MCF 10A (cell line): Measurements from ENCODE around the gene SNTB2. TPM values are rescaled to one million over a fixed set of nuclear protein-coding genes. Genes with fewer than 3 reads are reported as not detected.

ENCODE experiments used
- BruUV-seq: library from RNA; stranded (reverse); fragments of 400-500 nt; replicated peaks from 2 replicates; lab custom pipeline; 2021; lab: Mats Ljungman, UMichigan
- CTCF ChIA-PET: fragments of 300-600 bp; sonication (Branson Sonifier 250); formaldehyde crosslinking; extraction: SDS; loops from one replicate; lab custom pipeline; 2021; ENCODE audit warnings: antibody characterized with exemption, inconsistent platforms; lab: Yijun Ruan, JAX
- POLR2A ChIA-PET: fragments of 300-600, 350-650 bp; sonication (Branson Sonifier 250); formaldehyde crosslinking; extraction: SDS; loops from one replicate; lab custom pipeline; 2020; ENCODE audit warnings: antibody characterized with exemption, inconsistent platforms; lab: Yijun Ruan, JAX
- DNase-seq: peaks from one replicate; pipeline ENCODE4 v3.0.0-alpha.2; 2018; ENCODE audit not compliant: unreplicated experiment
- H3K27ac Mint-ChIP-seq: one replicate; pipeline ENCODE4 v1.8.0; 2022; ENCODE audit warnings: mild to moderate bottlenecking, low read depth, mixed read lengths; ENCODE audit not compliant: unreplicated experiment
- H3K27me3 Mint-ChIP-seq: one replicate; pipeline ENCODE4 v1.8.0; 2022; ENCODE audit warnings: mixed read lengths; ENCODE audit not compliant: insufficient read depth, unreplicated experiment
- H3K36me3 Mint-ChIP-seq: one replicate; pipeline ENCODE4 v1.8.0; 2022; ENCODE audit warnings: mild to moderate bottlenecking, moderate library complexity, mixed read lengths; ENCODE audit not compliant: insufficient read depth, unreplicated experiment
- H3K4me1 Mint-ChIP-seq: one replicate; pipeline ENCODE4 v1.8.0; 2022; ENCODE audit warnings: mixed read lengths; ENCODE audit not compliant: insufficient read depth, unreplicated experiment
- H3K4me3 Mint-ChIP-seq: one replicate; pipeline ENCODE4 v1.8.0; 2022; ENCODE audit warnings: mild to moderate bottlenecking, moderate library complexity, mixed read lengths; ENCODE audit not compliant: unreplicated experiment
- H3K9me3 Mint-ChIP-seq: one replicate; pipeline ENCODE4 v1.8.0; 2022; ENCODE audit warnings: mixed read lengths; ENCODE audit not compliant: unreplicated experiment
- CTCF ChIP-seq: fragments of 200-600 bp; IDR thresholded peaks from one replicate; pipeline ENCODE4 v1.8.0; 2022; ENCODE audit warnings: antibody characterized with exemption, mild to moderate bottlenecking; ENCODE audit not compliant: unreplicated experiment
- intact Hi-C: fragments of 100-400 bp; cut with micrococcal nuclease; formaldehyde crosslinking; loops from 2 replicates; pipeline ENCODE4 v1.14.1; 2022
- total RNA-seq: library from RNA; stranded (reverse); gene quantifications from 2 replicates; pipeline ENCODE4 v1.2.3, GENCODE V29; 2022

SNTB2 gene
- total RNA-seq, 1 experiment from 2014 or later, result 20.2 TPM

GRCh38 chr16:69339289-69340094 is 152.5 kb downstream of the SNTB2 start, which contains the start of the genes COG8 and NIP7:
COG8 (minus strand) TSS chr16:69339564; CDS start chr16:69339552, 12 bp downstream.
NIP7 (plus strand) TSS chr16:69339772; CDS start chr16:69339830, 58 bp downstream.
- peak; percentile 76 for TF ChIP-seq CTCF
- Mint-ChIP-seq H3K4me1 (peaks cover 5% of the 10 kb centered on the region), H3K27ac (peak within 1 kb of the TSS; percentile 95), H3K9me3 (no peaks in the 10 kb centered on the region), H3K36me3 (peaks cover 80% of the 10 kb centered on the region), H3K27me3 (no peaks in the 10 kb centered on the region), H3K4me3 (peak within 1 kb of the TSS; percentile 88)
- ChIA-PET POLR2A (interaction anchor here (0.6 to 6.5 kb wide), 18 partner anchors 9 to 1466 kb away, joined by 3 to 114 read pairs (median 4); partner anchors contain the start of genes EDC4, PDF, TERF2 and TMED6), CTCF (interaction anchor here (0.7 to 1.3 kb wide), 8 partner anchors 11 to 415 kb away, joined by 3 to 5 read pairs (median 3); partner anchors contain the start of gene NOB1)
- no TSS peak for BruUV-seq
- peak; percentile 99 for DNase-seq
- intact Hi-C loops, result loop anchor here (1.0 to 5.0 kb wide), 2 partner anchors 9 to 258 kb away; partner anchors contain the start of gene PDF

- TSS peak; percentile 66 for BruUV-seq
Observed at GRCh38 chr16:69340095-69340644, 153.2 kb downstream of the SNTB2 start.

DNA sequence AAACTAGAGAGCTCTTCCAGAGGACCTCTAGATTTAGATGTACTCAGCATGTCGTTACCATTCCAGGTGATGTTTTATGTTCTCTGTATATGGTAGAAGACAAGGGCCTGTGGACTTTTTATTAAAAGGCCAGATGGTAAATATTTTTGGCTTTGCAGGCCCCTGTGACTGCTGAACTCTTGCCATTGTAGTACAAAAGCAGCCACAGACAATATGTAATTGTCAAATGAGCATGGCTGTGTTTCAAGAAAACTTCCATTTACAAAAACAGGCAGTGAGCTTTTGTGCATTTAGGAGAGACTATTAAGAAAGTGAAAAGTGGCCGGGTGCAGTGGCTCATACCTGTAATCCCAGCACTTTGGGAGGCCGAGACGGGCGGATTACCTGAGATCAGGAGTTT is 157.2 kb downstream of the SNTB2 start:
- Mint-ChIP-seq H3K27ac (no peak overlapping the region), H3K9me3 (no peaks in the 10 kb centered on the region), H3K4me1 (no peaks in the 10 kb centered on the region), H3K36me3 (peaks cover 57% of the 10 kb centered on the region), H3K27me3 (no peaks in the 10 kb centered on the region), H3K4me3 (no peak overlapping the region)
- no peak for DNase-seq
- BruUV-seq, result no TSS peak
- TF ChIP-seq CTCF, result no peak
- intact Hi-C loops, result no loop called here
- ChIA-PET POLR2A (interaction anchor here (0.5 to 1.7 kb wide), 3 partner anchors 10 to 77 kb away, joined by 3 to 4 read pairs (median 3); no protein-coding TSS in a partner anchor), CTCF (interaction anchor here (0.6 to 0.7 kb wide), 2 partner anchors 14 to 501 kb away, joined by 3 read pairs; partner anchors contain the start of gene TANGO6)

More at GRCh38 chr16:69340095-69340644, 153.2 kb downstream of the SNTB2 start:
- CTCF ChIA-PET, result interaction anchor here (0.5 to 1.3 kb wide), 9 partner anchors 11 to 805 kb away, joined by 3 to 5 read pairs (median 3); partner anchors contain the start of gene NOB1
- intact Hi-C loops, result no loop called here
- H3K4me1 Mint-ChIP-seq, result peaks cover 5% of the 10 kb centered on the region
- no peak for TF ChIP-seq CTCF
- peak overlapping the region; percentile 88 for H3K4me3 Mint-ChIP-seq
- H3K9me3 Mint-ChIP-seq, result no peaks in the 10 kb centered on the region
- no peaks in the 10 kb centered on the region for H3K27me3 Mint-ChIP-seq
- POLR2A ChIA-PET, result interaction anchor here (0.5 to 6.5 kb wide), 15 partner anchors 10 to 1249 kb away, joined by 3 to 114 read pairs (median 4); partner anchors contain the start of genes PDF, TERF2, TMED6 and UTP4
- DNase-seq, result peak; percentile 26
- peaks cover 75% of the 10 kb centered on the region for H3K36me3 Mint-ChIP-seq
- H3K27ac Mint-ChIP-seq, result peak overlapping the region; percentile 95
